HepG2 (cell line): ENCODE data around the gene TMEM235. TPM values are rescaled to one million over a fixed set of nuclear protein-coding genes. Genes with fewer than 3 reads are reported as not detected.

Experiments used
- ASH2L ChIP-seq: fragments of 300-600, 200-600 bp; sonication (generic); IDR thresholded peaks from 2 replicates; pipeline ENCODE4 v1.7.0; 2017; ENCODE audit warnings: low read depth, mild to moderate bottlenecking, moderate library complexity, mixed read lengths, low read length; ENCODE audit not compliant: insufficient read length
- BHLHE40 ChIP-seq: IDR thresholded peaks from 2 replicates; pipeline ENCODE4 v1.6.1; 2011; ENCODE audit warnings: low read length, improper control_type of control experiment
- GFI1 ChIP-seq: sonication (generic); formaldehyde crosslinking; IDR thresholded peaks from 2 replicates; pipeline ENCODE4 v1.5.0; 2020; ENCODE audit warnings: missing genetic modification reagents, mild to moderate bottlenecking, borderline replicate concordance
- HIVEP1 ChIP-seq: sonication (generic); formaldehyde crosslinking; IDR thresholded peaks from 2 replicates; pipeline ENCODE4 v1.4.0; 2020; ENCODE audit warnings: mild to moderate bottlenecking, missing genetic modification reagents
- HNRNPL ChIP-seq: fragments of 200-400 bp; formaldehyde crosslinking; IDR thresholded peaks from 2 replicates; pipeline ENCODE4 v1.6.1; 2017; ENCODE audit warnings: mild to moderate bottlenecking, low read depth, low read length
- IRF2 ChIP-seq: IDR thresholded peaks from 2 replicates; pipeline ENCODE4 v1.6.1; 2018; ENCODE audit warnings: missing genetic modification reagents, missing compliant biosample characterization
- KMT2B ChIP-seq: IDR thresholded peaks from 2 replicates; pipeline ENCODE4 v1.6.1; 2016; ENCODE audit warnings: missing genetic modification reagents, missing compliant biosample characterization
- MXD4 ChIP-seq: IDR thresholded peaks from 2 replicates; pipeline ENCODE4 v1.6.1; 2016; ENCODE audit warnings: mild to moderate bottlenecking, missing biosample characterization, missing genetic modification reagents
- POGZ ChIP-seq: sonication (generic); formaldehyde crosslinking; IDR thresholded peaks from 2 replicates; pipeline ENCODE4 v1.4.0; 2020; ENCODE audit warnings: mild to moderate bottlenecking, missing genetic modification reagents
- SP4 ChIP-seq: sonication (generic); formaldehyde crosslinking; IDR thresholded peaks from 2 replicates; pipeline ENCODE4 v1.8.1; 2023; ENCODE audit warnings: mild to moderate bottlenecking, missing genetic modification reagents
- TCF7 ChIP-seq: sonication (generic); IDR thresholded peaks from 2 replicates; pipeline ENCODE4 v1.6.1; 2016; ENCODE audit warnings: antibody characterized with exemption, low read depth
- THYN1 ChIP-seq: sonication (generic); formaldehyde crosslinking; IDR thresholded peaks from 2 replicates; pipeline ENCODE4 v1.8.1; 2023; ENCODE audit warnings: low read depth, mild to moderate bottlenecking, moderate library complexity, missing genetic modification reagents, borderline replicate concordance
- TP53 ChIP-seq: sonication (generic); formaldehyde crosslinking; conservative IDR thresholded peaks from 2 replicates; pipeline ENCODE4 v1.4.0; 2020; ENCODE audit warnings: missing genetic modification reagents
- ZNF616 ChIP-seq: sonication (generic); formaldehyde crosslinking; IDR thresholded peaks from 2 replicates; pipeline ENCODE4 v1.5.0; 2020; ENCODE audit warnings: low read depth, mild to moderate bottlenecking, missing genetic modification reagents
- ZSCAN22 ChIP-seq: sonication (generic); formaldehyde crosslinking; IDR thresholded peaks from 2 replicates; pipeline ENCODE4 v1.4.0; 2020; ENCODE audit warnings: mild to moderate bottlenecking, missing genetic modification reagents
- polyA plus RNA-seq, 8 experiments: library from polyadenylated mRNA; depleted of rRNA in 3 of 8; stranded (reverse) in 7 of 8; unstranded in 1 of 8; fragments of >200 nt; fragmentation: Illumina TruSeq in 4 of 8; extraction: Trizol in 4 of 8; gene quantifications; 2 replicates each; pipeline versions ENCODE4 v1.2.1 to v1.2.3, GENCODE V29; 2011 to 2016; ENCODE audit warnings: low read depth in 4 of 8, missing spikeins in 1 of 8, mixed read lengths in 1 of 8; ENCODE audit not compliant: insufficient read depth in 1 of 8
- total RNA-seq, 5 experiments: library from RNA; depleted of rRNA; stranded (reverse); fragments of >200 nt; fragmentation: Illumina TruSeq; extraction: Trizol; gene quantifications; 2 replicates each; pipeline ENCODE4 v1.2.3, GENCODE V29; 2016; ENCODE audit warnings: low read depth in 1 of 5
- TF ChIP-seq, protein P1 (sequence below): fragments of 450-650 bp; IDR thresholded peaks from 2 replicates; pipeline ENCODE4 v1.6.1; 2016
- TF ChIP-seq, protein P2 (sequence below): sonication (generic); formaldehyde crosslinking; IDR thresholded peaks from 2 replicates; pipeline ENCODE4 v1.9.0; 2021; ENCODE audit warnings: missing genetic modification reagents, borderline replicate concordance
- TF ChIP-seq, protein P3 (sequence below): sonication (generic); formaldehyde crosslinking; IDR thresholded peaks from 2 replicates; pipeline ENCODE4 v1.5.1; 2020; ENCODE audit warnings: missing genetic modification reagents, mild to moderate bottlenecking, borderline replicate concordance
- TF ChIP-seq, protein P4 (sequence below): sonication (generic); formaldehyde crosslinking; IDR thresholded peaks from 2 replicates; pipeline ENCODE4 v1.8.0; 2022; ENCODE audit warnings: mild to moderate bottlenecking, missing genetic modification reagents, moderate library complexity
- TF ChIP-seq, protein P5 (sequence below): IDR thresholded peaks from 2 replicates; pipeline ENCODE4 v1.6.1; 2012; ENCODE audit warnings: low read depth, low read length, improper control_type of control experiment
- TF ChIP-seq, protein P6 (sequence below): sonication (generic); formaldehyde crosslinking; IDR thresholded peaks from 2 replicates; pipeline ENCODE4 v1.4.0; 2020; ENCODE audit warnings: missing genetic modification reagents

TMEM235 gene
- total and polyA plus RNA-seq, 2 of the 13 experiments (the other 11 are each of a cell fraction or from before 2014, with no cell fraction given) = not detected

DNA sequence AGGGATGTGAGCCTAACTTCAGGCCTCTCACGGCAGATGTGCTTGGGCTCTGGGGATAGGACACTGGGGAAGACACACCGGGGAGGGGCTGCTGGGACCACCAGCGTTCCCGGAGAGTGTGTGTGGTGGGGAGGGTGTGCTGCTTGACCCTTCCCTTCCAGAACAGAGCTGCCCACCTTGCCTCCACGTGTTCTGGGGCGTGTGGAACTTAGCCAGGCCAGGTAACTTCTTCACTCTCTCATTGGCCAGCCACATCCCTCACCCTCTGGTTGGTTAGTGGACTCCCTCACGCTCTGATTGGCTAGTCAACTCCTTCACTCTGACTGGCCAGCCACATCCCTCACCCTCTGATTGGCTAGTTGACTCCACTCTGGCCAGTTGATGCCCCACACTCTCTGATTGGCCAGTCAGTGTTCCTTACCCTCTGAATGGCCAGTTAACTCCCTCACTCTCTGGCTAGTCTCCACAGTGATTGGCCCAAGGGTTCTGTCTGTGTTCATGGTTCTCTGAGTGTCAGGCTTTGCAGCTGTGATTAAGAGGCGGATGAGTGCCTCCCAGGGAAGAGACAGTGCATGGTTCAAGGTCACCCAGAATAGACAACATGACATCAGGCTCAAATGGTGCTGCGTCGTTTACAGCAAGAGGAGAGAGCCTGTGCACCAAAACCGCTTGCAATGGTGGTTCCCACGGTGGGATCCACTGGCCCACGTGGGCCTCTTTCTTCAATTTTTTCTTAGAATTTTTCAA lies 10.0 kb downstream of the TMEM235 start (continued):
- TF ChIP-seq, protein P1, sequence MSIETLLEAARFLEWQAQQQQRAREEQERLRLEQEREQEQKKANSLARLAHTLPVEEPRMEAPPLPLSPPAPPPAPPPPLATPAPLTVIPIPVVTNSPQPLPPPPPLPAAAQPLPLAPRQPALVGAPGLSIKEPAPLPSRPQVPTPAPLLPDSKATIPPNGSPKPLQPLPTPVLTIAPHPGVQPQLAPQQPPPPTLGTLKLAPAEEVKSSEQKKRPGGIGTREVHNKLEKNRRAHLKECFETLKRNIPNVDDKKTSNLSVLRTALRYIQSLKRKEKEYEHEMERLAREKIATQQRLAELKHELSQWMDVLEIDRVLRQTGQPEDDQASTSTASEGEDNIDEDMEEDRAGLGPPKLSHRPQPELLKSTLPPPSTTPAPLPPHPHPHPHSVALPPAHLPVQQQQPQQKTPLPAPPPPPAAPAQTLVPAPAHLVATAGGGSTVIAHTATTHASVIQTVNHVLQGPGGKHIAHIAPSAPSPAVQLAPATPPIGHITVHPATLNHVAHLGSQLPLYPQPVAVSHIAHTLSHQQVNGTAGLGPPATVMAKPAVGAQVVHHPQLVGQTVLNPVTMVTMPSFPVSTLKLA = no peak
- TF ChIP-seq, protein P2, sequence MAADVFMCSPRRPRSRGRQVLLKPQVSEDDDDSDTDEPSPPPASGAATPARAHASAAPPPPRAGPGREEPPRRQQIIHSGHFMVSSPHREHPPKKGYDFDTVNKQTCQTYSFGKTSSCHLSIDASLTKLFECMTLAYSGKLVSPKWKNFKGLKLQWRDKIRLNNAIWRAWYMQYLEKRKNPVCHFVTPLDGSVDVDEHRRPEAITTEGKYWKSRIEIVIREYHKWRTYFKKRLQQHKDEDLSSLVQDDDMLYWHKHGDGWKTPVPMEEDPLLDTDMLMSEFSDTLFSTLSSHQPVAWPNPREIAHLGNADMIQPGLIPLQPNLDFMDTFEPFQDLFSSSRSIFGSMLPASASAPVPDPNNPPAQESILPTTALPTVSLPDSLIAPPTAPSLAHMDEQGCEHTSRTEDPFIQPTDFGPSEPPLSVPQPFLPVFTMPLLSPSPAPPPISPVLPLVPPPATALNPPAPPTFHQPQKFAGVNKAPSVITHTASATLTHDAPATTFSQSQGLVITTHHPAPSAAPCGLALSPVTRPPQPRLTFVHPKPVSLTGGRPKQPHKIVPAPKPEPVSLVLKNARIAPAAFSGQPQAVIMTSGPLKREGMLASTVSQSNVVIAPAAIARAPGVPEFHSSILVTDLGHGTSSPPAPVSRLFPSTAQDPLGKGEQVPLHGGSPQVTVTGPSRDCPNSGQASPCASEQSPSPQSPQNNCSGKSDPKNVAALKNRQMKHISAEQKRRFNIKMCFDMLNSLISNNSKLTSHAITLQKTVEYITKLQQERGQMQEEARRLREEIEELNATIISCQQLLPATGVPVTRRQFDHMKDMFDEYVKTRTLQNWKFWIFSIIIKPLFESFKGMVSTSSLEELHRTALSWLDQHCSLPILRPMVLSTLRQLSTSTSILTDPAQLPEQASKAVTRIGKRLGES (CRISPR knock-in tag) = no peak
- TF ChIP-seq, protein P3, sequence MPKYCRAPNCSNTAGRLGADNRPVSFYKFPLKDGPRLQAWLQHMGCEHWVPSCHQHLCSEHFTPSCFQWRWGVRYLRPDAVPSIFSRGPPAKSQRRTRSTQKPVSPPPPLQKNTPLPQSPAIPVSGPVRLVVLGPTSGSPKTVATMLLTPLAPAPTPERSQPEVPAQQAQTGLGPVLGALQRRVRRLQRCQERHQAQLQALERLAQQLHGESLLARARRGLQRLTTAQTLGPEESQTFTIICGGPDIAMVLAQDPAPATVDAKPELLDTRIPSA (CRISPR knock-in tag) = no peak
- TF ChIP-seq POGZ (CRISPR knock-in tag) (peak; percentile 49; the same call in 1 of the 2 replicates), TCF7 (no peak), ZNF616 (CRISPR knock-in tag) (no peak; the same call in 1 of the 2 replicates), IRF2 (CRISPR knock-in tag) (peak; percentile 71), SP4 (CRISPR knock-in tag) (peak; percentile 50; the same call in 1 of the 2 replicates), KMT2B (no peak), HIVEP1 (CRISPR knock-in tag) (no peak), THYN1 (no peak), HNRNPL (no peak), BHLHE40 (no peak), ZSCAN22 (CRISPR knock-in tag) (no peak), TP53 (CRISPR knock-in tag) (no peak), GFI1 (0 out of 2 replicates have a peak, but pooled peaks have one; percentile 60), MXD4 (CRISPR knock-in tag) (no peak), ASH2L (peak; percentile 60)
- TF ChIP-seq, protein P4, sequence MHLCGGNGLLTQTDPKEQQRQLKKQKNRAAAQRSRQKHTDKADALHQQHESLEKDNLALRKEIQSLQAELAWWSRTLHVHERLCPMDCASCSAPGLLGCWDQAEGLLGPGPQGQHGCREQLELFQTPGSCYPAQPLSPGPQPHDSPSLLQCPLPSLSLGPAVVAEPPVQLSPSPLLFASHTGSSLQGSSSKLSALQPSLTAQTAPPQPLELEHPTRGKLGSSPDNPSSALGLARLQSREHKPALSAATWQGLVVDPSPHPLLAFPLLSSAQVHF (CRISPR knock-in tag) = no peak
- TF ChIP-seq, protein P5, sequence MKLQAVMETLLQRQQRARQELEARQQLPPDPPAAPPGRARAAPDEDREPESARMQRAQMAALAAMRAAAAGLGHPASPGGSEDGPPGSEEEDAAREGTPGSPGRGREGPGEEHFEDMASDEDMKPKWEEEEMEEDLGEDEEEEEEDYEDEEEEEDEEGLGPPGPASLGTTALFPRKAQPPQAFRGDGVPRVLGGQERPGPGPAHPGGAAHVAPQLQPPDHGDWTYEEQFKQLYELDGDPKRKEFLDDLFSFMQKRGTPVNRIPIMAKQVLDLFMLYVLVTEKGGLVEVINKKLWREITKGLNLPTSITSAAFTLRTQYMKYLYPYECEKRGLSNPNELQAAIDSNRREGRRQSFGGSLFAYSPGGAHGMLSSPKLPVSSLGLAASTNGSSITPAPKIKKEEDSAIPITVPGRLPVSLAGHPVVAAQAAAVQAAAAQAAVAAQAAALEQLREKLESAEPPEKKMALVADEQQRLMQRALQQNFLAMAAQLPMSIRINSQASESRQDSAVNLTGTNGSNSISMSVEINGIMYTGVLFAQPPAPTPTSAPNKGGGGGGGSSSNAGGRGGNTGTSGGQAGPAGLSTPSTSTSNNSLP = no peak
- TF ChIP-seq, protein P6, sequence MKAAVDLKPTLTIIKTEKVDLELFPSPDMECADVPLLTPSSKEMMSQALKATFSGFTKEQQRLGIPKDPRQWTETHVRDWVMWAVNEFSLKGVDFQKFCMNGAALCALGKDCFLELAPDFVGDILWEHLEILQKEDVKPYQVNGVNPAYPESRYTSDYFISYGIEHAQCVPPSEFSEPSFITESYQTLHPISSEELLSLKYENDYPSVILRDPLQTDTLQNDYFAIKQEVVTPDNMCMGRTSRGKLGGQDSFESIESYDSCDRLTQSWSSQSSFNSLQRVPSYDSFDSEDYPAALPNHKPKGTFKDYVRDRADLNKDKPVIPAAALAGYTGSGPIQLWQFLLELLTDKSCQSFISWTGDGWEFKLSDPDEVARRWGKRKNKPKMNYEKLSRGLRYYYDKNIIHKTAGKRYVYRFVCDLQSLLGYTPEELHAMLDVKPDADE (CRISPR knock-in tag) = no peak
